ENCODE measurements around the gene HDHD3. TPM values are rescaled to one million over a fixed set of nuclear protein-coding genes. Genes with fewer than 3 reads are reported as not detected.
"Not testable (repeated sequence)": the region's sequence is repeated elsewhere in the genome, so short reads cannot be mapped to it uniquely, and the experiment has no call there.

HDHD3 gene
- total RNA-seq, 2 experiments from 2014 or later, result 16.1 to 16.5 TPM

DNA sequence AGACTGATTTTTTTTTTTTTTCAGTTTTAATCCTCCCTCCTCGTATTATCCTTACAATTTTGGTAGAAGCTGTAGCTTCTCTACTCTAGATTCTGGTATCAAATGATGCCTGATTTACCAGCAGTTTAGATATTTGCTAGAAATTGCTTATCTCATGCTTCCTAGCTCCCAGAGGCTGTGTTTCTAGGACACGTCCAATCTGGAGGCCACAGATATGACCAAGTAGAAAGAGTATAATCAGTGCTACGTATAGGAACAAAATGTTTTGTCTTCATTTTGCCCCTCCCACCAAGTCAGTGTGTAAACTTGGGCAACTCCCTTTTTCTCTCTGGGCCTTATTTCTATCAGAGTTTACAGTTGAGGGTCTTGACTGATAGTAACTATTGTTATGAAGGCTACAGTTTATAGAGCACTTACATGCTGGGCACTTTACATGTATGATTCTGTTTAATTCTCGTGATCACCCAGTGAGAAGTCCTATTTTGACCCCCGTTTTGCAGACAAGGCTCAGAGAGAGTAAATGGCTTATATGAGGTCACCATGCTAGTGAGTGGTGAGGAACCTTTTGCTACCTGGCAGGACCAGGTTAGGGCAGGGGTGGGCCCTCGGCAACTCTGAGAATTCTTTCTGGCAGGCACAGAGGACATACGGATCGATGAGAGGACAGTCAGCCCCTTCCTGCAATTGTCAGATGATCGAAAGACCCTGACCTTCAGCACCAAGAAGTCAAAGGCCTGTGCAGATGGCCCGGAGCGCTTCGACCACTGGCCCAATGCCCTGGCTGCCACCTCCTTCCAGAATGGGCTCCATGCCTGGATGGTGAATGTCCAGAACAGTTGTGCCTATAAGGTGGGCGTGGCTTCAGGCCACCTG lies 7.6 kb downstream of the HDHD3 start:
- H3K9me3 Mint-ChIP-seq, result no peaks in the 10 kb centered on the region
- ChIA-PET CTCF (no interaction called here), POLR2A (no interaction called here)
- DNase-seq, result no peak
- H3K4me3 Mint-ChIP-seq, result no peak overlapping the region
- H3K27ac Mint-ChIP-seq, result no peak overlapping the region
- peaks cover 10% of the 10 kb centered on the region for H3K36me3 Mint-ChIP-seq (ENCODE audit: low read depth)
- H3K4me1 Mint-ChIP-seq, result no peaks in the 10 kb centered on the region
- H3K27me3 Mint-ChIP-seq, result no peaks in the 10 kb centered on the region

DNA sequence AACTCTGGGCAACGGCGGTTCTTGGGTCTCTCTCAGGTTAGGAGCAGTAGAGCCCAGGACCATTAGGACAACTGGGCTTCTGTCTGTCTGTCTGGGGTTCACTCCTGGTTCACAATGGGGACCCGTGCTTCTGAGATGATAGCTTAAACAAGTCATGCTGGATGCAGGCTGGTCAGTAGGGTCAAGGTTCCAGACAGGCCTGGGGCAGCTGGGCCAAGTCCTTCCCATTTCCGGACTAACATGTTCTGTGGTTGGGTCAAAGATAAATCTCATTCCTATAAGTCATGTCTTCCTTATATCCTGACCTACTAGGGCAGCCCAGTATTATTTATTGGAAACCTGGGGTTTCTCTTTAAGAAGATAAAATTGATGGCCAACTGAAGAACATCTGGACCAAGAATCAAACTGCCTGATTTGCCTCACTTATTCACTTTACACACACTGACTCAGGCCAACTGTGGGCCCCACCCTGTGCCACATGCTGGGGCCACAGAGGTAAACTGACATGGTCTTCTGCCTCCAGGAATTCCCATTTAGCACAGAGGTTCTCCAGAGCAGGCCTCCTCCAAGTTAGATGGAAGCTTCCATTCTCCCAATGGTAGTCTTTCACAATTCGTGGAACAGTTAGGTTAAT lies 8.3 kb downstream of the HDHD3 start:
- no peak for DNase-seq
- ChIA-PET CTCF (interaction anchor here (0.7 to 1.0 kb wide), 2 partner anchors 20 to 218 kb away, joined by 3 to 4 read pairs; partner anchors contain the start of gene SLC31A2), POLR2A (interaction anchor here (1.5 kb wide), 1 partner anchor 8 kb away, joined by 5 read pairs; the partner anchor contains the start of gene HDHD3)
- no peaks in the 10 kb centered on the region for H3K4me1 Mint-ChIP-seq
- peaks cover 9% of the 10 kb centered on the region for H3K36me3 Mint-ChIP-seq (ENCODE audit: low read depth)
- no peak overlapping the region for H3K27ac Mint-ChIP-seq
- H3K4me3 Mint-ChIP-seq, result no peak overlapping the region
- no peaks in the 10 kb centered on the region for H3K27me3 Mint-ChIP-seq
- no peaks in the 10 kb centered on the region for H3K9me3 Mint-ChIP-seq

GRCh38 chr9:113365652-113366051 lies 11.1 kb downstream of the HDHD3 start:
- H3K36me3 Mint-ChIP-seq (ENCODE audit: low read depth); H3K27me3 Mint-ChIP-seq; POLR2A ChIA-PET; H3K27ac Mint-ChIP-seq; H3K4me3 Mint-ChIP-seq; DNase-seq; H3K4me1 Mint-ChIP-seq; H3K9me3 Mint-ChIP-seq: not testable (repeated sequence)
- CTCF ChIA-PET, result interaction anchor here (0.6 to 1.8 kb wide), 2 partner anchors 15 to 16 kb away, joined by 3 to 4 read pairs; partner anchors contain the start of gene BSPRY

DNA sequence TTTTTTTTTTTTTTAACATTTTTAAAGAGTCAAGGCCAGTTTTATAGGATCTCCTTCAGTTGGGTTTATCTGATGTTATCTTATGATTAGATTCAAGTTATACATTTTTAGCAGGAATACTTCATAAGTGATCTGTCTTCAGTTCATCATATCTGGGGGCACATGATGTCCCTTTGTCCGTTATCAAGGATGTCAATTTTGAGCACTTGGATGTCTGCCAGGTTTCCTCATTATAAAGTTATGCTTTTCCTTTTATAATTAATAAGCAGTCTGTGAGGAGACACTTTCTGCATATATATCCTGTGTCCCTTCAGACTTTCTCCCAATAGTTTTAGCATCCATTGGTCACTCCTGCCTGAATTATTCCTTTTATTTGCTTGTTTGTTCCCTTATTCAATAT lies 11.8 kb downstream of the HDHD3 start:
- Mint-ChIP-seq H3K4me1 (peaks cover 3% of the 10 kb centered on the region), H3K36me3 (ENCODE audit: low read depth) (no peaks in the 10 kb centered on the region), H3K27me3 (no peaks in the 10 kb centered on the region), H3K9me3 (no peaks in the 10 kb centered on the region), H3K27ac (no peak overlapping the region), H3K4me3 (no peak overlapping the region)
- ChIA-PET POLR2A (no interaction called here), CTCF (interaction anchor here (0.5 to 1.8 kb wide), 5 partner anchors 12 to 90 kb away, joined by 3 to 5 read pairs (median 3); partner anchors contain the start of gene BSPRY)
- DNase-seq, result no peak

DNA sequence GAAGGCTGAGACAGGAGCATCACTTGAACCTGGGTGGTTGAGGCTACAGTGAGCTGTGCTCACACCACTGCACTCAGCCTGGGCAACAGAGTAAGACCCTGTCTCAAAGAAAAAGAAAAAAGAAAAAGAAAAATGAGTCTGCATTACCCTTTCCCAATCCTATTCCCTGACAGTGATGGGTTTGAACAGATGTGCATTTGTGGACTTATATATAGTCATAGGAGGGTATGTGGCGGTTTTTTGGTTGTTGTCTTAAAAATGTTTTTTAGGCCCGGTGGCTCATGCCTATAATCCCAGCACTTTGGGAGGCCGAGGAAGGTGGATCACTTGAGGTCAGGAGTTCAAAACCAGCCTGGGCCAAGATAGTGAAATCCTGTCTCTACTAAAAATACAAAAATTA lies 13.4 kb downstream of the HDHD3 start:
- CTCF ChIA-PET, result interaction anchor here (0.6 kb wide), 1 partner anchor 293 kb away, joined by 3 read pairs; no protein-coding TSS in a partner anchor
- H3K27me3 Mint-ChIP-seq, result no peaks in the 10 kb centered on the region
- POLR2A ChIA-PET, result interaction anchor here (0.6 kb wide), 1 partner anchor 11 kb away, joined by 3 read pairs; no protein-coding TSS in a partner anchor
- H3K27ac Mint-ChIP-seq, result no peak overlapping the region
- no peak overlapping the region for H3K4me3 Mint-ChIP-seq
- no peaks in the 10 kb centered on the region for H3K9me3 Mint-ChIP-seq
- no peaks in the 10 kb centered on the region for H3K36me3 Mint-ChIP-seq (ENCODE audit: low read depth)
- DNase-seq, result no peak
- peaks cover 3% of the 10 kb centered on the region for H3K4me1 Mint-ChIP-seq

GRCh38 chr9:113361304-113362018 lies 15.3 kb downstream of the HDHD3 start:
- Mint-ChIP-seq H3K36me3 (ENCODE audit: low read depth) (no peaks in the 10 kb centered on the region), H3K27me3 (no peaks in the 10 kb centered on the region), H3K27ac (no peak overlapping the region), H3K4me1 (peaks cover 3% of the 10 kb centered on the region), H3K4me3 (no peak overlapping the region), H3K9me3 (no peaks in the 10 kb centered on the region)
- DNase-seq, result no peak
- ChIA-PET POLR2A (interaction anchor here (1.5 kb wide), 1 partner anchor 12 kb away, joined by 5 read pairs; the partner anchor contains the start of gene BSPRY), CTCF (interaction anchor here (1.1 kb wide), 1 partner anchor 20 kb away, joined by 3 read pairs; no protein-coding TSS in a partner anchor)

GRCh38 chr9:113360242-113360842 lies 16.4 kb downstream of the HDHD3 start:
- ChIA-PET POLR2A (interaction anchor here (1.5 kb wide), 1 partner anchor 10 kb away, joined by 5 read pairs; the partner anchor contains the start of gene BSPRY), CTCF (no interaction called here)
- DNase-seq, result no peak
- Mint-ChIP-seq H3K27ac (no peak overlapping the region), H3K36me3 (ENCODE audit: low read depth) (no peaks in the 10 kb centered on the region), H3K27me3 (no peaks in the 10 kb centered on the region), H3K4me3 (no peak overlapping the region), H3K4me1 (peaks cover 3% of the 10 kb centered on the region), H3K9me3 (no peaks in the 10 kb centered on the region)

DNA sequence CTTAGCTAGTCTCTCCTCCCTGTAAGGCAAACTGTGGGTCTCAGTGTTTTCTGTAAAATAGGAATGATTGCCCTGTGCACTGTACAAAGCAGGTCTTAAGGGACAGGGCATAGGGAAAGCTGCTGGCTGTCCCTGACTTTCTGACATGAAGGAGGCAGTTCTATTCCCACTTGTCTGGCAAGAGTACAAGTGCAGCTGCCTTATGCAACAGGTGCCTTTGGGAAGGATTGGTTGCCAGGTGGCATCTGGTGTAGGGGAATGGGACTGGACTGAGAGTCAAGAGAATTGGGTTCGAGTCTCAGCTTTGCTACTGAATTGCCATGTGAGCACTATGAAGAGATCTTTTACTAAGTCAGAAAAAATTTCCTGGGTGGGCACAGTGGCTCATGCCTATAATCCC lies 17.4 kb downstream of the HDHD3 start:
- Mint-ChIP-seq H3K9me3 (no peaks in the 10 kb centered on the region), H3K27ac (no peak overlapping the region), H3K4me1 (peaks cover 3% of the 10 kb centered on the region), H3K36me3 (ENCODE audit: low read depth) (no peaks in the 10 kb centered on the region), H3K4me3 (no peak overlapping the region), H3K27me3 (no peaks in the 10 kb centered on the region)
- ChIA-PET CTCF (interaction anchor here (1.1 kb wide), 1 partner anchor 11 kb away, joined by 4 read pairs; the partner anchor contains the start of gene BSPRY), POLR2A (no interaction called here)
- no peak for DNase-seq

DNA sequence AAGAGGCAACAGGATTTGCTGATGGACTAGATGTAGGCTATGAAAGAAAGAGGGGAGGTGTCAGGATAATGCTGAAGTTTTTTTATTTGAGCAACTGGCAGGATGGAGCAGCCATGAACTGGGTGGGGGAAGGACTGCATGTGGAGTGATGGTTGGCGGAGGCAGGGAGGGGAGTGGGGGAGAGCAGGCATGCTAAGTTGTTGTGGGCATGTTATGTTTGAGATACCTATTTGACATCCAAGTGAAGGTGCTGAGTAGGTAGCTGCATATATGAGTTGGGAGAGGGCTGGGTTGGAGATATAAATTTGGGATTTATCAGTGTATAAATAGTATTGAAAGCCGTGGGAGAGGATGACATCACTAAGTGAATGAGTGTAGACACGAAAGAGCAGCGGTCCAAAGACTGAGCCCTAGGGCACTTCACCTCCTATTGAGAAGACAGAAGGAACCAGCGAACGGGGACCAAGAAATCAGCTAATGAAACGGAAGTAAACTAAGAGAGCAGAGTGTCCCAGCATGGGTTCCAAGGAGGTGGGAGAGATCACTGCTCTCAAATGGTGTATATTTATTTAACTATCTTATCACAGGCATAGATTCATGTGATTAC lies 20.0 kb downstream of the HDHD3 start:
- DNase-seq, result no peak
- H3K4me3 Mint-ChIP-seq, result no peak overlapping the region
- H3K9me3 Mint-ChIP-seq, result no peaks in the 10 kb centered on the region
- H3K27me3 Mint-ChIP-seq, result peaks cover 8% of the 10 kb centered on the region
- H3K36me3 Mint-ChIP-seq (ENCODE audit: low read depth), result peaks cover 3% of the 10 kb centered on the region
- no peak overlapping the region for H3K27ac Mint-ChIP-seq
- ChIA-PET CTCF (interaction anchor here (1.4 kb wide), 1 partner anchor 45 kb away, joined by 4 read pairs; the partner anchor contains the start of gene ALAD), POLR2A (no interaction called here)
- H3K4me1 Mint-ChIP-seq, result peaks cover 12% of the 10 kb centered on the region

- H3K4me1 Mint-ChIP-seq, result peaks cover 23% of the 10 kb centered on the region
- no peak overlapping the region for H3K27ac Mint-ChIP-seq
- peaks cover 3% of the 10 kb centered on the region for H3K36me3 Mint-ChIP-seq (ENCODE audit: low read depth)
- ChIA-PET CTCF (interaction anchor here (1.0 kb wide), 1 partner anchor 46 kb away, joined by 3 read pairs; the partner anchor contains the start of gene ALAD), POLR2A (no interaction called here)
- H3K9me3 Mint-ChIP-seq, result no peaks in the 10 kb centered on the region
- H3K4me3 Mint-ChIP-seq, result no peak overlapping the region
- H3K27me3 Mint-ChIP-seq, result peaks cover 11% of the 10 kb centered on the region
- DNase-seq, result no peak
These were observed 21.7 kb downstream of the HDHD3 start for GRCh38 chr9:113355040-113355596.

GRCh38 chr9:113352411-113352810 lies 24.4 kb downstream of the HDHD3 start:
- POLR2A ChIA-PET, result interaction anchor here (0.6 kb wide), 1 partner anchor 11 kb away, joined by 3 read pairs; no protein-coding TSS in a partner anchor
- Mint-ChIP-seq H3K9me3 (no peaks in the 10 kb centered on the region), H3K4me3 (no peak overlapping the region), H3K27ac (no peak overlapping the region), H3K27me3 (peaks cover 11% of the 10 kb centered on the region), H3K36me3 (ENCODE audit: low read depth) (peaks cover 3% of the 10 kb centered on the region), H3K4me1 (peaks cover 38% of the 10 kb centered on the region)
- CTCF ChIA-PET, result interaction anchor here (1.0 to 5.9 kb wide), 4 partner anchors 12 to 58 kb away, joined by 3 to 42 read pairs (median 20); partner anchors contain the start of genes ALAD, C9orf43, POLE3 and WDR31
- DNase-seq, result no peak

All from activated CD4-positive, alpha-beta memory T cell treated with anti-CD3 and anti-CD28 coated beads, Interleukin-2, amount 10 ng/mL, durations not matched to agents 7 days and 5 days (primary cell).